ENCODE results near the gene GCNA. TPM values are rescaled to one million over a fixed set of nuclear protein-coding genes. Genes with fewer than 3 reads are reported as not detected.
"Not testable (repeated sequence)": the region's sequence is repeated elsewhere in the genome, so short reads cannot be mapped to it uniquely, and the experiment has no call there.

GCNA gene
- total RNA-seq, 1 experiment from 2014 or later, result 2.9 TPM

DNA sequence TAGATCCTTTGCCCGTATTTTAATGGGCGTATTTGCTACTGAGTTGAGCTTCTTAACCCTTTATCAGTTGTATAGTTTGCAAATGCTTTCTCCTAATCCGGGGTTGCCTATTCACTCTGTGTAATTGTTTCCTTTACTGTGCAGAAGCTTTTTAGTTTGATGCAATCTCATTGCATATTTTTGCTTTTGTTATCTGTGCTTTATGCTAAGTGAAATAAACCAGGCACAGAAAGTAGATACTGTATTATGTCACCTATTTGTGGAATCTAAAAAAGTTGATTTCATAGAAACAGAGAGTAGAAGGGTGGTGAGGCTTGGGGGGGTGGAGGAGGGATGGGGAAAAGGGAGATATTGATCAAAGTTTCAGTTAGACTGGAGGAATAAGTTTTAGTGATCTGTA lies 27.7 kb upstream of the GCNA start:
- H3K4me2 ChIP-seq (ENCODE audit: low read length), result no peak overlapping the region
- ChIA-PET POLR2A (ENCODE audit: unreplicated experiment) (no interaction called here), CTCF (interaction anchor here (0.5 kb wide), 1 partner anchor 101 kb away, joined by 6 read pairs; no protein-coding TSS in a partner anchor)
- intact Hi-C loops (cut with micrococcal nuclease), result loop anchor here (10.0 kb wide), 1 partner anchor 166 kb away; no protein-coding TSS in a partner anchor
- H3F3A ChIP-seq (ENCODE audit: low read length, unreplicated experiment), result no peaks in the 10 kb centered on the region
- H4K20me1 ChIP-seq (ENCODE audit: low read length), result peaks cover 21% of the 10 kb centered on the region
- H2AFZ ChIP-seq (ENCODE audit: low read length), result no peak overlapping the region
- TF ChIP-seq EZH2 (IDR thresholded peaks at IDR 0.05; ENCODE audit: low read length, unreplicated experiment), result no peak
- no peak for TF ChIP-seq EZH2phosphoT487 (IDR thresholded peaks at IDR 0.05; ENCODE audit: borderline replicate concordance, low read length)
- TF ChIP-seq, protein P1, sequence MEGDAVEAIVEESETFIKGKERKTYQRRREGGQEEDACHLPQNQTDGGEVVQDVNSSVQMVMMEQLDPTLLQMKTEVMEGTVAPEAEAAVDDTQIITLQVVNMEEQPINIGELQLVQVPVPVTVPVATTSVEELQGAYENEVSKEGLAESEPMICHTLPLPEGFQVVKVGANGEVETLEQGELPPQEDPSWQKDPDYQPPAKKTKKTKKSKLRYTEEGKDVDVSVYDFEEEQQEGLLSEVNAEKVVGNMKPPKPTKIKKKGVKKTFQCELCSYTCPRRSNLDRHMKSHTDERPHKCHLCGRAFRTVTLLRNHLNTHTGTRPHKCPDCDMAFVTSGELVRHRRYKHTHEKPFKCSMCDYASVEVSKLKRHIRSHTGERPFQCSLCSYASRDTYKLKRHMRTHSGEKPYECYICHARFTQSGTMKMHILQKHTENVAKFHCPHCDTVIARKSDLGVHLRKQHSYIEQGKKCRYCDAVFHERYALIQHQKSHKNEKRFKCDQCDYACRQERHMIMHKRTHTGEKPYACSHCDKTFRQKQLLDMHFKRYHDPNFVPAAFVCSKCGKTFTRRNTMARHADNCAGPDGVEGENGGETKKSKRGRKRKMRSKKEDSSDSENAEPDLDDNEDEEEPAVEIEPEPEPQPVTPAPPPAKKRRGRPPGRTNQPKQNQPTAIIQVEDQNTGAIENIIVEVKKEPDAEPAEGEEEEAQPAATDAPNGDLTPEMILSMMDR (conservative IDR thresholded peaks at IDR 0.05; ENCODE audit: low read depth, low read length), result no peak
- DNase-seq (no peak), ATAC-seq (no peak)
- H3K4me1 ChIP-seq (ENCODE audit: insufficient read depth, low read length), result peaks cover 4% of the 10 kb centered on the region; the same call in 1 of the 2 replicates
- H3K9me3 ChIP-seq (ENCODE audit: low read length), result no peaks in the 10 kb centered on the region
- peaks cover 53% of the 10 kb centered on the region for H3K36me3 ChIP-seq (ENCODE audit: low read depth, low read length)
- H3K27ac ChIP-seq (ENCODE audit: low read length), result no peak overlapping the region
- H3K4me3 ChIP-seq (ENCODE audit: low read length), result no peak overlapping the region
- H3K79me2 ChIP-seq (ENCODE audit: low read length), result peaks cover 49% of the 10 kb centered on the region
- no peaks in the 10 kb centered on the region for H3K9me2 ChIP-seq (replicated peaks; ENCODE audit: low read length)
- H3K9ac ChIP-seq (ENCODE audit: low read length), result no peak overlapping the region
- no TSS peak for BruUV-seq (replicated peaks)
- no peaks in the 10 kb centered on the region for H3K27me3 ChIP-seq (ENCODE audit: low read length)

DNA sequence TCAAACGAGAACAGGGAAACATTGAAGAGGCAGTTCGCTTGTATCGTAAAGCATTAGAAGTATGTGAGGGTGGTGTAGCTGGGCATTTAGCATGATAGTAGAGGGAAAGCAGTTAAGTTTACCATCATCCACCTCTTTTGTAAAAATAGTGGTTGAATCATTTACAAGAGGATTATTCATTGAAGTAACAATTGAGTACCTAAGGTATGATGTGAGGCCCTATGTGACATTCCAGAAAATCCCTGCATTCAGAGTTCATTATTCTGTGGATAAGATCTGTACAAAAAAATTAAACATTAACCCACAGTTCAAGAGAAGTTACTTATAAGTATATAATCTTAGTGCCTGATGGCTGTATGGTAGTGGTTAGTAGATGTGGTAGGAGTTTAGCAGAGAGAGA lies 22.2 kb upstream of the GCNA start:
- TF ChIP-seq EZH2phosphoT487 (IDR thresholded peaks at IDR 0.05; ENCODE audit: borderline replicate concordance, low read length) (no peak), EZH2 (IDR thresholded peaks at IDR 0.05; ENCODE audit: low read length, unreplicated experiment) (no peak)
- TF ChIP-seq, protein P1 (conservative IDR thresholded peaks at IDR 0.05; ENCODE audit: low read depth, low read length), result no peak
- peaks cover 53% of the 10 kb centered on the region for H3K36me3 ChIP-seq (ENCODE audit: low read depth, low read length)
- no peak overlapping the region for H3K27ac ChIP-seq (ENCODE audit: low read length)
- no peak overlapping the region for H3K9ac ChIP-seq (ENCODE audit: low read length)
- no peak overlapping the region for H3K4me2 ChIP-seq (ENCODE audit: low read length)
- H3K27me3 ChIP-seq (ENCODE audit: low read length), result no peaks in the 10 kb centered on the region
- POLR2A ChIA-PET (ENCODE audit: unreplicated experiment), result no interaction called here
- H3K9me3 ChIP-seq (ENCODE audit: low read length), result no peaks in the 10 kb centered on the region
- DNase-seq (no peak), ATAC-seq (no peak)
- peaks cover 4% of the 10 kb centered on the region for H3F3A ChIP-seq (ENCODE audit: low read length, unreplicated experiment)
- peaks cover 11% of the 10 kb centered on the region; the same call in 1 of the 2 replicates for H4K20me1 ChIP-seq (ENCODE audit: low read length)
- BruUV-seq (replicated peaks), result TSS peak; percentile 13
- intact Hi-C loops (cut with micrococcal nuclease), result loop anchor here (10.0 kb wide), 1 partner anchor 171 kb away; no protein-coding TSS in a partner anchor
- no peak overlapping the region for H2AFZ ChIP-seq (ENCODE audit: low read length)
- no peaks in the 10 kb centered on the region for H3K79me2 ChIP-seq (ENCODE audit: low read length)
- peaks cover 23% of the 10 kb centered on the region for H3K4me1 ChIP-seq (ENCODE audit: insufficient read depth, low read length)
- H3K9me2 ChIP-seq (replicated peaks; ENCODE audit: low read length), result no peaks in the 10 kb centered on the region
- CTCF ChIA-PET, result no interaction called here
- no peak overlapping the region for H3K4me3 ChIP-seq (ENCODE audit: low read length)

DNA sequence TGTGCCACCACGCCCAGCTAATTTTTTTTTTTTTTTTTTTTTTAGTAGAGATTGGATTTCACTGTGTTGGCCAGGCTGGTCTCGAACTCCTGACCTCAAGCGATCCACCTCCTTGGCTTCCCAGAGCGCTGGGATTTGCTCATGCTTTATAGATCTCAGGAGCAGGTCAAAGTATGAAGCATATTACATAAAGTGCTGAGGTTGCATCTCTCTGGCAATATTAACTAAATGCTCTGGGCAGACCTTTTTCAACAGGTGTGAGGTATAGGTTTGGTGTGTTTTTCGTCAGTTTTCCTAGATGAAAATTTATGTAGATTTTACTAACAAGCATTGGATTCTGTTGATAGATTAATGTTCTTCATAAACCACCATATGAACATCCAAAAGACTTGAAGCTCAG lies 19.3 kb upstream of the GCNA start:
- Histone ChIP-seq H3K27me3 (ENCODE audit: low read length) (no peaks in the 10 kb centered on the region), H3K36me3 (ENCODE audit: low read depth, low read length) (peaks cover 72% of the 10 kb centered on the region), H3K79me2 (ENCODE audit: low read length) (no peaks in the 10 kb centered on the region), H4K20me1 (ENCODE audit: low read length) (peaks cover 11% of the 10 kb centered on the region; the same call in 1 of the 2 replicates), H3K4me2 (ENCODE audit: low read length) (peak overlapping the region; percentile 57), H2AFZ (ENCODE audit: low read length) (no peak overlapping the region), H3K27ac (ENCODE audit: low read length) (peak overlapping the region; percentile 79), H3K9ac (ENCODE audit: low read length) (no peak overlapping the region), H3K4me3 (ENCODE audit: low read length) (0 out of 2 replicates have a peak overlapping the region, but pooled peaks have one; percentile 1), H3K9me2 (replicated peaks; ENCODE audit: low read length) (no peaks in the 10 kb centered on the region), H3F3A (ENCODE audit: low read length, unreplicated experiment) (peaks cover 9% of the 10 kb centered on the region), H3K4me1 (ENCODE audit: insufficient read depth, low read length) (peaks cover 23% of the 10 kb centered on the region), H3K9me3 (ENCODE audit: low read length) (no peaks in the 10 kb centered on the region)
- ChIA-PET POLR2A (ENCODE audit: unreplicated experiment) (no interaction called here), CTCF (no interaction called here)
- TF ChIP-seq, protein P1 (conservative IDR thresholded peaks at IDR 0.05; ENCODE audit: low read depth, low read length), result no peak
- TF ChIP-seq EZH2phosphoT487 (IDR thresholded peaks at IDR 0.05; ENCODE audit: borderline replicate concordance, low read length) (no peak), EZH2 (IDR thresholded peaks at IDR 0.05; ENCODE audit: low read length, unreplicated experiment) (no peak)
- DNase-seq (no peak), ATAC-seq (no peak)
- no TSS peak for BruUV-seq (replicated peaks)
- intact Hi-C loops (cut with micrococcal nuclease), result loop anchor here (2.0 to 10.0 kb wide), 2 partner anchors 76 to 174 kb away; no protein-coding TSS in a partner anchor

DNA sequence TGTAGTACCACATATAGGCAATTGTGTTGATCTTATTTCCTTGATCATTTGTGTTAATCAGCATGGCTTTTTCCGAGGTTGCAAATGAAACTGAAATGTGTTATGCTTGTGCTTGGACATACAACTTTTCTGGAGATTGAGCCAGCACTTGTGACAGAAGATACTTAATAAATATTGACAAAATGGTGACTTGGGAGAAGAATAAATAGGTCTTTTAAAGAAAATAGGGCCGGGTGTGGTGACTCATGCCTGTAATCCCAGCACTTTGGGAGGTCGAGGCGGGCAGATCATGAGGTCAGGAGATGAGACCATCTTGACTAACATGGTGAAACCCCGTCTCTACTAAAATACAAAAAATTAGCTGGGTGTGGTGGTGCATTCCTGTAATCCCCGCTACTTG lies 18.5 kb upstream of the GCNA start:
- H3K9me2 ChIP-seq (replicated peaks; ENCODE audit: low read length); H3K27me3 ChIP-seq (ENCODE audit: low read length); H3K79me2 ChIP-seq (ENCODE audit: low read length); H3K9me3 ChIP-seq (ENCODE audit: low read length); POLR2A ChIA-PET (ENCODE audit: unreplicated experiment); CTCF ChIA-PET; H2AFZ ChIP-seq (ENCODE audit: low read length); H3K9ac ChIP-seq (ENCODE audit: low read length); H4K20me1 ChIP-seq (ENCODE audit: low read length); BruUV-seq (replicated peaks); H3F3A ChIP-seq (ENCODE audit: low read length, unreplicated experiment): not testable (repeated sequence)
- peak; percentile 72 for ATAC-seq
- DNase-seq, result peak; percentile 58
- peaks cover 80% of the 10 kb centered on the region for H3K36me3 ChIP-seq (ENCODE audit: low read depth, low read length)
- H3K4me2 ChIP-seq (ENCODE audit: low read length), result peak overlapping the region; percentile 57; the same call in 1 of the 2 replicates
- peak overlapping the region; percentile 79 for H3K27ac ChIP-seq (ENCODE audit: low read length)
- H3K4me1 ChIP-seq (ENCODE audit: insufficient read depth, low read length), result peaks cover 19% of the 10 kb centered on the region
- intact Hi-C loops (cut with micrococcal nuclease), result loop anchor here (2.0 to 10.0 kb wide), 2 partner anchors 77 to 175 kb away; no protein-coding TSS in a partner anchor
- 0 out of 2 replicates have a peak overlapping the region, but pooled peaks have one; percentile 1 for H3K4me3 ChIP-seq (ENCODE audit: low read length)

All from PC-3 (cell line).